K562 (cell line): ENCODE measurements around the gene MAD1L1. TPM values are rescaled to one million over a fixed set of nuclear protein-coding genes. Genes with fewer than 3 reads are reported as not detected.

Source experiments
- ATAC-seq: fragments of 200-7000 bp; cut with Tn5 transposase; 3 replicates; pipeline ENCODE4 v1.9.1; 2020; ENCODE audit warnings: moderate library complexity
- BruUV-seq: library from RNA; stranded (reverse); fragments of 400-500 nt; replicated peaks from 2 replicates; lab custom pipeline; 2021; lab: Mats Ljungman, UMichigan
- CTCF ChIA-PET: fragments of 300-600 bp; formaldehyde crosslinking; extraction: SDS; loops from one replicate; lab custom pipeline; 2021; ENCODE audit warnings: low intra/inter-chr PET ratio; lab: Yijun Ruan, JAX
- POLR2A ChIA-PET: fragments of 300-600, 350-650 bp; sonication (Branson Sonifier 250); formaldehyde crosslinking; extraction: SDS; loops from one replicate; lab custom pipeline; 2021; ENCODE audit warnings: antibody characterized with exemption, inconsistent platforms; lab: Yijun Ruan, JAX
- DNase-seq, 4 experiments: peaks; one replicate each; pipeline versions ENCODE4 v3.0.0 to v3.0.0-alpha.2; 2011 to 2018; ENCODE audit warnings: low spot score in 3 of 4, mixed read lengths in 3 of 4; ENCODE audit errors: extremely low read depth in 1 of 4
- FAIRE-seq: peaks from 2 replicates; lab custom pipeline; 2011; peaks lifted over from hg19 to GRCh38; lab: Jason Lieb, UNC
- H2AFZ ChIP-seq: 2 replicates; pipeline ENCODE4 v1.6.0; 2011; ENCODE audit warnings: low read depth, low read length, control low read depth, inconsistent platforms
- H3K27ac ChIP-seq: fragments of 200-600 bp; 3 replicates; pipeline ENCODE4 v1.8.0; 2011; ENCODE audit warnings: low read depth, mild to moderate bottlenecking, control low read depth, inconsistent platforms, low read length, moderate library complexity, mixed read lengths; ENCODE audit errors: extremely low read depth
- H3K27me3 ChIP-seq, 2 experiments: fragments of 300-600 bp in 1 of 2; 2 replicates in 1 of 2; 3 replicates in 1 of 2; pipeline versions ENCODE4 v1.6.0 to v1.8.0; 2011; ENCODE audit warnings: inconsistent platforms in 2 of 2, low read length in 2 of 2, mild to moderate bottlenecking in 1 of 2, mixed read lengths in 1 of 2, moderate library complexity in 1 of 2; ENCODE audit not compliant: control insufficient read depth in 2 of 2, insufficient read depth in 2 of 2
- H3K36me3 ChIP-seq: fragments of 300-600 bp; 3 replicates; pipeline ENCODE4 v1.8.0; 2011; ENCODE audit warnings: mild to moderate bottlenecking, low read length, inconsistent platforms; ENCODE audit not compliant: control insufficient read depth, insufficient read depth
- H3K4me1 ChIP-seq, 2 experiments: fragments of 200-600 bp in 1 of 2; replicated peaks in 1 of 2; 2 replicates in 1 of 2; 3 replicates in 1 of 2; pipeline versions ENCODE4 v1.5.1 to v1.8.0; 2011; ENCODE audit warnings: inconsistent platforms in 2 of 2, low read length in 2 of 2, mild to moderate bottlenecking in 1 of 2, mixed read lengths in 1 of 2, moderate library complexity in 1 of 2; ENCODE audit not compliant: control insufficient read depth in 2 of 2, insufficient read depth in 2 of 2
- H3K4me2 ChIP-seq: 2 replicates; pipeline ENCODE4 v1.6.1; 2011; ENCODE audit warnings: low read length, control low read depth, inconsistent platforms, mixed read lengths; ENCODE audit not compliant: insufficient read depth
- H3K4me3 ChIP-seq: fragments of 200-600 bp; sonication (generic), shearing (Covaris generic); 2 replicates; pipeline ENCODE4 v1.5.1; 2016; ENCODE audit warnings: control low read depth, inconsistent platforms
- H3K79me2 ChIP-seq: fragments of 200-600 bp; 3 replicates; pipeline ENCODE4 v1.8.0; 2011; ENCODE audit warnings: low read length, inconsistent platforms; ENCODE audit not compliant: control insufficient read depth, insufficient read depth
- H3K9ac ChIP-seq, 2 experiments: 2 replicates each; pipeline versions ENCODE4 v1.6.0 to v1.6.1; 2011; ENCODE audit warnings: low read depth in 2 of 2, low read length in 2 of 2, control low read depth in 1 of 2, inconsistent platforms in 1 of 2, mild to moderate bottlenecking in 1 of 2, mixed read lengths in 1 of 2; ENCODE audit not compliant: insufficient read depth in 1 of 2
- H3K9me1 ChIP-seq: one replicate; pipeline ENCODE4 v1.6.0; 2011; ENCODE audit warnings: inconsistent platforms, mild to moderate bottlenecking, low read length, moderate library complexity; ENCODE audit not compliant: control insufficient read depth, insufficient read depth
- H3K9me3 ChIP-seq: replicated peaks from 2 replicates; pipeline ENCODE4 v1.5.1; 2011; ENCODE audit warnings: low read depth, low read length, inconsistent platforms; ENCODE audit not compliant: control insufficient read depth, insufficient read depth
- H4K20me1 ChIP-seq: replicated peaks from 2 replicates; pipeline ENCODE4 v1.6.1; 2011; ENCODE audit warnings: low read length, inconsistent platforms, mixed read lengths; ENCODE audit not compliant: control insufficient read depth, insufficient read depth
- COPS2 ChIP-seq: fragments of 450-650 bp; conservative IDR thresholded peaks from 2 replicates; pipeline ENCODE4 v1.6.1; 2016; ENCODE audit warnings: mild to moderate bottlenecking, moderate library complexity
- MCM5 ChIP-seq: fragments of 450-650 bp; IDR thresholded peaks from 2 replicates; pipeline ENCODE4 v1.6.1; 2016; ENCODE audit warnings: low read depth
- MTA1 ChIP-seq: fragments of 450-650 bp; IDR thresholded peaks from 2 replicates; pipeline ENCODE4 v1.6.1; 2017; ENCODE audit warnings: borderline replicate concordance
- SIN3B ChIP-seq: fragments of 450-650 bp; IDR thresholded peaks from 2 replicates; pipeline ENCODE4 v1.6.1; 2017; ENCODE audit warnings: low read depth, mild to moderate bottlenecking, moderate library complexity
- ZNF408 ChIP-seq: fragments of 250-450 bp; sonication (Bioruptor Pico); IDR thresholded peaks from 2 replicates; pipeline ENCODE4 v1.4.0; 2020; ENCODE audit warnings: low read depth, mild to moderate bottlenecking, moderate library complexity
- WGBS: fragments of 100-300 bp; shearing (Covaris generic); methylation state at CpG from one replicate; pipeline ENCODE4 v1.1.6; 2016; ENCODE audit warnings: low coverage, mixed read lengths; ENCODE audit not compliant: insufficient coverage; ENCODE audit errors: missing lambda C conversion rate; 5-methylcytosine and 5-hydroxymethylcytosine counted together
- in situ Hi-C: fragments of 300-500 bp; cut with MboI; formaldehyde crosslinking; loops from 4 replicates; pipeline ENCODE4 v1.15.0; 2018; ENCODE audit warnings: inconsistent platforms, mixed read lengths
- intact Hi-C: fragments of 100-400 bp; cut with micrococcal nuclease; formaldehyde crosslinking; loops from 2 replicates; pipeline ENCODE4 v1.14.2; 2022
- polyA plus RNA-seq, 8 experiments: library from polyadenylated mRNA; depleted of rRNA in 4 of 8; stranded (reverse) in 5 of 8; unstranded in 3 of 8; fragments of >200 nt; fragmentation: Nextera tagmentation in 2 of 8; fragmentation: Illumina TruSeq in 1 of 8; extraction: Ambion mirVana in 2 of 8; extraction: Trizol in 1 of 8; gene quantifications; 2 replicates each; pipeline versions ENCODE4 v1.2.1 to v1.2.3, GENCODE V29; 2011 to 2014; ENCODE audit warnings: inconsistent platforms in 1 of 8, missing spikeins in 1 of 8
- total RNA-seq, 7 experiments: library from RNA; depleted of rRNA in 6 of 7; stranded (reverse); fragments of >200 nt in 6 of 7; fragmentation: Illumina TruSeq in 2 of 7; extraction: Trizol in 2 of 7; gene quantifications; 2 replicates each; pipeline versions ENCODE4 v1.2.1 to v1.2.3, GENCODE V29; 2011 to 2021; ENCODE audit warnings: low replicate concordance in 1 of 7
- TF ChIP-seq, protein P1 (sequence below): conservative IDR thresholded peaks from 2 replicates; pipeline ENCODE4 v1.6.1; 2011; ENCODE audit warnings: low read depth, mild to moderate bottlenecking, low read length; ENCODE audit not compliant: control insufficient read depth
- TF ChIP-seq, protein P2 (sequence below): fragments of 450-650 bp; IDR thresholded peaks from 2 replicates; pipeline ENCODE4 v1.6.1; 2017; ENCODE audit warnings: mild to moderate bottlenecking, moderate library complexity

Gene MAD1L1
- total and polyA plus RNA-seq, 9 of the 15 experiments (the other 6 are each of a cell fraction or from before 2014, with no cell fraction given), result 1.7 to 89.7 (median 18.0) TPM

DNA sequence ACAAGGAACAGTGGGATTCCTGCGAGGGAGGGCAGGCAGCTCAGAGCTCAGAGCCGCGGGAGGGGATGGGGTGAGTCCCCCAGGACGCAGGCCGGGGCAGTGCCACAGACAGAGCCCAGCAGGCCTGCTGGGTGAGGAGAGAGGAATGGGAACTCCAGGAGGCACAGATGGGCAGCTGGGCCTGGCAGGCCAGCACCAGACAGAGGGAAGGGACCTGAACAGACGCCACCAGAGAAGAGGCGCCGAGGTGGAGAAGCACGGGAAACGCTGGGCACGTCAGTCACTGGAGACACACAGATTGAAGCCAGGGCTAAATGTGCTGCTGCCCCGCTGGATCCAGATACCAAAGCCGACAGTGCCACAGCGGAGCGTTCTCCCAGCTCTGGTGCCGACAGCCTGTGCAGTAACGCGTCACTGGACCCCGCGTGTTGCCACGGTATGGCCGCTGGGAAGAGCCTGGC is 225.8 kb downstream of the MAD1L1 start (continued):
- no peak for TF ChIP-seq ZNF408
- TF ChIP-seq, protein P1, sequence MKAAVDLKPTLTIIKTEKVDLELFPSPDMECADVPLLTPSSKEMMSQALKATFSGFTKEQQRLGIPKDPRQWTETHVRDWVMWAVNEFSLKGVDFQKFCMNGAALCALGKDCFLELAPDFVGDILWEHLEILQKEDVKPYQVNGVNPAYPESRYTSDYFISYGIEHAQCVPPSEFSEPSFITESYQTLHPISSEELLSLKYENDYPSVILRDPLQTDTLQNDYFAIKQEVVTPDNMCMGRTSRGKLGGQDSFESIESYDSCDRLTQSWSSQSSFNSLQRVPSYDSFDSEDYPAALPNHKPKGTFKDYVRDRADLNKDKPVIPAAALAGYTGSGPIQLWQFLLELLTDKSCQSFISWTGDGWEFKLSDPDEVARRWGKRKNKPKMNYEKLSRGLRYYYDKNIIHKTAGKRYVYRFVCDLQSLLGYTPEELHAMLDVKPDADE, result no peak
- TF ChIP-seq COPS2, result no peak

DNA sequence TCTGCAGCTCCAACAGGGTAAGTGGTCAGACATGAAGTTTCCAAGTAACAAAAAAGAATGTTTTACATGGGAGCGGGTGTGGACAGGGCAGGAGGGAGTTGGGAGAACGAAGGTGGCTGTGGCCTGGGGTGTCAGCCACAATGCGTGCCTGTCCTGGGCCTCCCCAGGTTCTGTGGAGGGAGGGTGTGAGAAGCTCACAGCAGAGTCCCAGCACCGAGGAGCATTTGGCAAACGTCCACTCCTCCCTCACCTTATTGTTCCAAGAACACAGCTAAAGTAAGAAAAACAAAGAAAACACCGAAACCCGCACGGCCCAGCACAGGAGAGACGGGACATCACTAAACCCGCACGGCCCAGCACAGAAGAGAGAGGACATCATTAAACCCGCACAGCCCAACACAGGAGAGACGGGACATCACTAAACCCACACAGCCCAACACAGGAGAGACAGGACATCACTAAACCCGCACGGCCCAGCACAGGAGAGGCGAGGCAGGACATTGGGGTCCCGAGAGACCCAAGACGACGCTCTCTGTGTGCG is 226.4 kb downstream of the MAD1L1 start:
- H3K9me1 ChIP-seq, result no peaks in the 10 kb centered on the region
- H3K4me1 ChIP-seq, result peaks cover 0 to 72% of the 10 kb centered on the region in 2 experiments; a peak in 2 of 5 replicates
- ATAC-seq (no peak), FAIRE-seq (no peak), DNase-seq (no peak)
- H4K20me1 ChIP-seq, result no peaks in the 10 kb centered on the region
- no peak overlapping the region for H2AFZ ChIP-seq
- peak overlapping the region in 1 of 2 experiments; percentile 75; a peak in 2 of 4 replicates for H3K9ac ChIP-seq
- ChIA-PET CTCF (no interaction called here), POLR2A (interaction anchor here (1.0 to 1.1 kb wide), 4 partner anchors 13 to 235 kb away, joined by 3 to 4 read pairs (median 3); no protein-coding TSS in a partner anchor)
- in situ Hi-C loops (no loop called here), intact Hi-C loops (no loop called here)
- no peaks in the 10 kb centered on the region for H3K27me3 ChIP-seq
- H3K9me3 ChIP-seq, result no peaks in the 10 kb centered on the region
- H3K36me3 ChIP-seq, result peaks cover 4% of the 10 kb centered on the region; the same call in 1 of the 3 replicates
- H3K79me2 ChIP-seq, result no peaks in the 10 kb centered on the region
- TF ChIP-seq MCM5, result no peak
- no peak for TF ChIP-seq SIN3B
- TF ChIP-seq MTA1, result no peak
- TF ChIP-seq, protein P2, sequence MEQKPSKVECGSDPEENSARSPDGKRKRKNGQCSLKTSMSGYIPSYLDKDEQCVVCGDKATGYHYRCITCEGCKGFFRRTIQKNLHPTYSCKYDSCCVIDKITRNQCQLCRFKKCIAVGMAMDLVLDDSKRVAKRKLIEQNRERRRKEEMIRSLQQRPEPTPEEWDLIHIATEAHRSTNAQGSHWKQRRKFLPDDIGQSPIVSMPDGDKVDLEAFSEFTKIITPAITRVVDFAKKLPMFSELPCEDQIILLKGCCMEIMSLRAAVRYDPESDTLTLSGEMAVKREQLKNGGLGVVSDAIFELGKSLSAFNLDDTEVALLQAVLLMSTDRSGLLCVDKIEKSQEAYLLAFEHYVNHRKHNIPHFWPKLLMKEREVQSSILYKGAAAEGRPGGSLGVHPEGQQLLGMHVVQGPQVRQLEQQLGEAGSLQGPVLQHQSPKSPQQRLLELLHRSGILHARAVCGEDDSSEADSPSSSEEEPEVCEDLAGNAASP, result no peak
- H3K27ac ChIP-seq, result no peak overlapping the region
- no peak overlapping the region for H3K4me3 ChIP-seq
- H3K4me2 ChIP-seq, result no peak overlapping the region
- WGBS, result 85% methylated on average over 13 of the region's 20 CpGs
- no TSS peak for BruUV-seq
